ENCODE data around the gene CSRNP3.

CSRNP3 gene

DNA sequence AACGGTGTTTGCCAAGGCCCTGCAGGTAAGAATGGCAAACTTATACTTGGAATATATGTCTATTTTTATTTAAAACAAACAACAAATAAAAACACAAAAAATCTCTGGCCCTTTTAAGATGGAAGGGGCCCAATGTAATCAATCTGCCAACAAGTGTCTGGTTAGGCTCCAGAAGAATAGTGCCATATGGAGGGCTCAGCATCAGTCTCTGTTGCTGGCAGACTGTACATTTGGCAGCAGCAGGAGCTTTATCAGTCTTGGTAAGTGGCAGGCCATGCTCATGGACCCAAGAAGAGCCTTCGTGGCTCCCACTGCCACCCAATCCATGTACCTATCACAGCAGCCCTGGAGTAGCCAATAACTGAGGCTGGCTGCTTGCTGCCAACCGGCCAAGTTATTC is 223.4 kb downstream of the CSRNP3 start:
- no peak for DNase-seq

DNA sequence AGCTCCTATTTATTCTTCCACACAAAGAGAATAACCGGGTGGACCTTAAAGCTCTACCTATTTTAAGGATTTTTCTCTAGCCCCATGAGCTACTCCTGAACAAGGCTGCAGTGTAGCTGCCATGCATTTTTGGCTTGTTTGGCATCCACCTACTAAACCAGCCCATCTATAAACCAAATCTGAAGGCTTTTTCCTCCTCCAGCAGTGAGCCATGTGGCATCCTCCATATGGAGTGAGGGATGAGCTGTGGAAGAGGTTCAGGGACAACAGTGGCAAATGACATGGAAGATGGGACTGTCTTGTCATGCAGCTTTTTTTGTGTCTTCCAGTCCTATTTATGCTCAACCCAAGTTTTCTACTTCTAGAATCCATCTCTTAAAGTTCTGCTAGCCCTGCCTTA is 224.3 kb downstream of the CSRNP3 start:
- no peak for DNase-seq

DNA sequence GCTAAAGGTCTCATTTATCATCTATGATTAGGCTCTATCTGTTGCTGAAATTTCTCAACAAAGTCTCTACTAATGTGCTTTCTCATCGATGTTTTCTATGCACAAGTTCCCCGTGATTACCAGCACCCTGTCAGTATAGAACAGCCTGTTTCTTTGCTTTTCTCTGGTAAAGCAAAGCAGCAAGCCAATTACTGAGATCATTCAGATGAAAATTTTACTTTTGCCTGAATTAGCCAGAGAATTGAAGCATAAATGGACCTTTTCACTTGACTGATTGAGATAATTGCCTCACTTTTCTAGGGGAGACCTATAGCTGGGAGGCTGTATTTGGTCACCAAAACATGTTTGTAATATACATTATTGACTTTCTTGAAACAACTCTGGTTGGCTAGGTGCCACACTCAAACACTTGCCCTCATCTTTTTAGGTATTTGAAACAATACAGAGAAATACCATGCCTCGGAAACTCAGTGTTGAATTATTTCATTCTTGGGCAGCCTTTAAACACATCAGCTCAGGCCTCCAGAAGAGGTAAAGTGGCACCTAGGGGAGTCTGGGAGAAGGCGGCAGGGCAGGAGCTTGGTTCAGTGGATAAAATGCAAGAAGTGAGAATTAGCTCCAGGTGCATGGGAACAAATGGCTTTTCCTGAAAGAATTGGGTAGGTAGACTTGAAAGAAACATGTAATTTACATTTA is 228.4 kb downstream of the CSRNP3 start:
- no peak for DNase-seq

DNA sequence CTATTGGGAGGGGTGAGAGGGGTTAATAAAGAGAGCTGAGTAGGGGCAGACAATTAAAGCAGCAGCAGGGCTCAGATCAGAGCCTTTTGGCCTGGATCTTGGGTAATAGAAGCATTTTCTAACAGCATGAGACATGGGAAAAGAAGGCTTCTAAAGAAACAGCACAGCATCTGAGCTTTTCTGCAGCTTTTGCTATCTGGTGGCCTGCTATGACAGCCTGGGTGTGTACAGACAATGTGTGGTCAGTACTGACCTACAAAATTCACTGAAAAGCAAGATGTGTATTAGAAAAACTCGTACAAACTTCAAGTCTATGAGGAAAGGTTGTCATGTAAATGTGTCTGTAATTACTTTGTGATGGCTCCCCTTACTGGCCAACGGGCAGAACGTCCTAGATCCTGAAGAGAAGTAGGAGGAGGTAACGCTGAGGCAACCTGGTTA is 229.0 kb downstream of the CSRNP3 start:
- DNase-seq: no peak

DNA sequence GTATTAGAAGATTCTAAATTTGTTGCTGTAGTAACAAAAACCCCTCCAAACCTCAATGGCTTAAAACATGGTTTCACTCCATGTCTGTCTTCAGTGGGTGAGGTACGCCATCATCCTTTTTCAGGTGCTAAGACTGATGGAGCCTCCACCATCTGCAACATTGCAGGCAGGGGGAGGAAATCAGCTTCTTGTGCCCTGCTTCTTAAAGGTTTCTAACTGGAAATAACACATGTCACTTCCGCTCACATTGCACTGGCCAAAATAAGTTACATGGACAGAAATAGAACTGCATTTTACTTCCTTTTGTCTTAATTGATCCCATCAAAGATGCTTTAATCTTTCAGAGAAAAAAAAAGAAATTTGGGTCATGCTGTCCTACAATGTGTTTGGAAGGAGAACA is 230.4 kb downstream of the CSRNP3 start:
- DNase-seq: no peak

DNA sequence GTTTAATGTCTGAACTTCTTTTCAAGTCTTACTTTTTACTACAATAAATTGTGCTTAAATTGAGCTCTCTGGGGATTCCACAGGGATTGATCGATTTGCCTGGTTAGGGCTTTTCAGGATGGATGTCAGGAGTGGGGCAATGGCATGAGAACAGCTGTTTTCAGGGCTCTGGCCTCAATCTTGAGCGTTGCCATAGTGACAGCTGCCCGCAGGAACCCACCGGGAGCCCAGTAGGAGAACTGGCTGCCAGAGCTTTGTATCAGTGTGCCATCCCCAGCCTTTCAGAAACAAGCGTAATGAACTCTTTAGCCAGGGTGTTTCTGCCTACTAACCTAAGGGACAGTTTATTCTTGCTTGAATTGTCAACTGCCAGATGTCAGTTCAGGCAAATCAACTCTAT is 231.0 kb downstream of the CSRNP3 start:
- DNase-seq: no peak

DNA sequence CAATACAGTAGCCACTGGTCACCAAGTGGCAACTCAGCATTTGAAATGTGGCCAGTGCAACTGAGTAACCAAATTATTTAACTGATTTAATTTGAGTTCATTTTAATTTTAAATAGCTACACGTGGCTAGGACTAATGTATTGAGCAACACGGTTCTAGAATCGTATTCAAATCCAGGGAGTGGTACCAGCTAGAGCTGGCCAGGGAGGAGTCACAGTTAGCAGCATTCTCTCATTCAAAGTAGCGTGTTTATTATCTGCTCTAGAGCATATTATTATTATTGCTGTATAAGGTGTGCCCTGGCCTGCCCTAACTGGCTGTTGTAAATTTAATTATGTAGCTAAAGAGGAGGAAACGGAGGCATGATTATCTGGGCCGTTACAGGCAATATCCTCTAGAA is 231.6 kb downstream of the CSRNP3 start:
- no peak for DNase-seq

DNA sequence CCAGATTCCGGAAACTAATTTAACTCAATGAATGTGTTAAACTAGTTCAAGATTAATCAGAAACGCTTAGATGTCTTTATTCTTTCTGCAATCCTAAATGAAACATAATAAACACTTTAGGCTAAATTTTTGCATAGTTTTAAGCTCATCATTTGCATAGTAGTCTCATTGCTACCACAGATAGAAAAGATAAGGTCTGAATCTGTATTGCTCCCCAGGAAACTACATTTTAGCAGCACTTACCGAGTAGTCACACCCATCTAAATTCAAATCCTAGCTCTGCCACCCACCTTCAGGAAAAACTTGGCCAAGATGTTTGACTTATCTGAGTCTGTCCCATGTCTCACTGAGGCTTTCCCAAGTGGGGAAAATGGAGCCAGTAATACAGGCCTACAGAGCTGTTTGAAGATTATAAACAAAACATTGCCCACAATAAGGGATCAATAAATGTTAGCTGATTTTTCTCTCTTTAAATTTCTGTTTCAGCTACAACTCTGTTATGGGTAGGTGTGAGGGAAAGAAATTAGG is 237.5 kb downstream of the CSRNP3 start:
- no peak for DNase-seq

DNA sequence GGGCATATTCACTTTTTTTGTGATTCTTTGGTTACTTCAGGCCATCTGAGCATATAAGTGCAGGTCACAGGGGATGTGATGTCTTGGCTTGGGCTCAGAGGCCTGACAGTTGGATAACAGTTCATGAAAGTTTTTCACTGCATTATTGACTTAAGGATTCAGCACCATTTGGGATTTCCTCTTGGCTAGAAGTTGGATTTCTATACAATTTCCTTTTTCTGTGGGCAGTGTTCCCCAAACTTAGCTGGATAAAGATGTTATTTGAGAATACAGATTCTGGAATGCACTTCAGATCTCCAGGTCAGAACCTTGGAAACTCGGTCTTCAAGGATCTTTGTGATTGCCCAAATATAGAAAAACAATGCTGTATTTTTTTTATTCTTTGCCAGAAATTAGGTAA is 246.6 kb downstream of the CSRNP3 start:
- no peak for DNase-seq

DNA sequence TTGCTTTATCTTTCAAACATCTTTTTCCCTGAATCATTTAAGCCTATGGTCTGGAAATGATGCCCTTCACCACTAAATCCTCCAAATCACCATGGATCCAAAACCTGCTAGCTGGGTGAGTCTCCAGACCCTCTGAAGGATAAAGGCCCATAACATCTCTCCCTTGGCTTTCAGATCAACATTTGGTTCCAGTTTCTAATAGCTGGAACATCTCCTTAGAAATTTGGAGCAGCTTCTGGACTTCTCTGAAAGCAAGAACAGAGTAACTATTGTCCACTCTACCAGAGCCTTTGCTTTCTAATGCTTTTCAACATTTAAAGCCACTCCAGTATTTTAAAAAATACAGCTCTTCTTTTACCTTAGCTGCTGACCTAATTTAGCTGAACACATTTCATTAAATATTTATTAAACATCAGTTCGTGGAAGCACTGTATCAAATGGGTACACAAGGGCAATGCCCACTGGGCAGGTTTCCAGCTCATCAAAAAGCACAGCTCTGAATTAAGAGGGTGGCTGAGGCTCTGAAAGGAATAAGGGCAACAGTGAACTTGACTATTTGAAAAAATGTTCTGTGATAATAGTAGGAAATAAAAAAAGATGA is 249.2 kb downstream of the CSRNP3 start:
- no peak for DNase-seq

DNA sequence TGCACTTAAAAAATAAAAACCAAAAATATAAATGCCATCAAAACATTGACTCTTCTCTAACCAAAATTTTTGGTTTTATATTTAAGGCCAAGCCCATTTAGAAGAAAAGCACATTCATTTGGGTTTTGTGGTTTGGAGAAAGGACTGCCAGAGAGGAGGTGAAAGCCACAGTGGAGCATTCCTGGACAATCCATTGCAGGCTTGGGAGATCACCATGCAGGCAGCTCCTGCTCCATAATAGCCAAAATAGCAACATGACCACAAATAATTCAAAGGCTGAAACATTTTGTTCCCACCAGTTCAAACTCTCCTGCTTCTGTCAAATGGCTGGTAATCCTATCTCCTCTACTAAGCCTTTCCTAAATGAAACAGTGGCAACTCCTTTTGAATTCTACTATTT is 251.0 kb downstream of the CSRNP3 start:
- DNase-seq: no peak

DNA sequence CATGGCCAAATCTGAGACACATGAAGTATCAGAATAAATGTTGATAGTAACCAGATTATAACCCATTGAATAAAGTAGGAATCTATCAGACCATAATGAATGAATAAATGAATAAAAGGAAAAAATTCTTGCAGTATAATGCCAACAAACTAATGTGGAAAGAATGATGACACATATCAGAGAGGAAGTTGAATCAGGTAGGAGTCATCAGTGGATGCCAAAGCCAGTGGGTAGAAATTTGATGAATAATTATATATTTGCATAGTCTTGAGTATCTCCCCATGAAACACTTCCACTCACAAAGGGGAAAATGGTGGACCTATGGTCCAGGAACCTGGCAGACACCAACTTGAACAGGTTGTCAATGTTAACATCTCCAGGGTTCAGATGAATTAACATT is 255.9 kb downstream of the CSRNP3 start:
- DNase-seq: no peak

Data from CD4-positive, alpha-beta T cell treated with Interleukin-4 for 1 hour (primary cell).